HG03571 (cell line): ENCODE results near the gene STPG2.

Source experiments
- ATAC-seq: cut with Tn5 transposase; IDR thresholded peaks from one replicate; pipeline ENCODE4 v1.9.1; 2021; ENCODE audit not compliant: unreplicated experiment

STPG2 gene

GRCh38 chr4:97525236-97525635, 618.0 kb downstream of the STPG2 start:
- no peak for ATAC-seq

GRCh38 chr4:97517939-97518338, 625.3 kb downstream of the STPG2 start:
- no peak for ATAC-seq

- no peak for ATAC-seq
Measured at GRCh38 chr4:97513917-97514316, 629.4 kb downstream of the STPG2 start.
